Measurements from ENCODE around the gene ARHGEF10L.

Gene ARHGEF10L

DNA sequence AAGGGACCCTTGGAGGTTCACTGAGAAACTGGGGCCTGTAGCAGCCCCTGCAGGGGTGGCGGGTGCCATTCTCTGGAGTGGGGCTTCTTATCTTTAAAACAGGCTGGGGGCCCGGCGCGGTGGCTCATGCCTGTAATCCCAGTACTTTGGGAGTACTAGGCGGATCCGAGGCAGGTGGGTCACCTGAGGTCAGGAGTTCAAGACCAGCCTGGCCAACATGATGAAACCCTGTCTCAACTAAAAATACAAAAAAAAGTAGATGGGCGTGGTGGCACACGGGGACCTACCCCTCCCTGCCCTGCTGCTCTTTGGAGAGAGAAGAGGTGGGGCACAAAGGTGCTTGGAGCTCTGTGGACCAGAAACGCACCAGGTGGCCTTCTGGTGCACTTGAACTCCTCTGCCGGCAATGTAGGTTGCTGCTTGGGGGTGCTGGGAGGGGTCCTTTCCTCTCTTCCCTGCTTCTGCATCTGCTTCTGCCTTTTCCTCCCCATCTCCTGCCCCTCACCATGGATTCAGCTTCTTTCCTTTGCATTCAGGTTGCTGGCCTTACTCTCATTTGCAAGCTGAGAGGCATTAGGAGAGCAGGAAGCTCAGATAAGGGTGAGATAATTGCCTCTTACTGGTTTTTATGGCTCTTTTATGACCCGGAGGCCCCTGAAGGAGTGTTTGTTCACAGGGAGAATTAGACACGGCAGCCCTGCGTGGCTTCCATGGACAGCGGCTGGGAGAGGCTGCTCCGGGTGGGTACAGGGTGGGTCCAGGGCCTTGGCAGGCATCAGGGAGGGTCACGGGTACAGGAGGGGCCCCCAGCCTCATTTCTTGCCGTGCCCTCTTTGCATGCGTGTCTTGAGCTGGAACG is 57.4 kb downstream of the ARHGEF10L start (continued):
- TF ChIP-seq ZNF148 (tag by site-specific recombination; IDR thresholded peaks at IDR 0.05; ENCODE audit: borderline replicate concordance) = no peak
- TF ChIP-seq ZNF677 (tag by site-specific recombination; IDR thresholded peaks at IDR 0.05) = no peak
- no peak for TF ChIP-seq ZNF777 (tag by site-specific recombination; IDR thresholded peaks at IDR 0.05; ENCODE audit: borderline replicate concordance)
- TF ChIP-seq ZNF175 (tag by site-specific recombination; IDR thresholded peaks at IDR 0.05) = no peak
- TF ChIP-seq ZNF112 (tag by site-specific recombination; IDR thresholded peaks at IDR 0.05) = no peak
- no peak for TF ChIP-seq ZNF354C (tag by site-specific recombination; IDR thresholded peaks at IDR 0.05; ENCODE audit: borderline replicate concordance, low read depth)
- TF ChIP-seq ZNF791 (tag by site-specific recombination; IDR thresholded peaks at IDR 0.05) = no peak
- no peak for TF ChIP-seq YY2 (tag by site-specific recombination; IDR thresholded peaks at IDR 0.05)
- TF ChIP-seq ZNF426 (tag by site-specific recombination; IDR thresholded peaks at IDR 0.05) = no peak
- peak; percentile 51; the same call in 1 of the 2 replicates for TF ChIP-seq TCF7L2 (IDR thresholded peaks at IDR 0.05; ENCODE audit: borderline replicate concordance, low read depth, low read length)
- TF ChIP-seq, protein P1, sequence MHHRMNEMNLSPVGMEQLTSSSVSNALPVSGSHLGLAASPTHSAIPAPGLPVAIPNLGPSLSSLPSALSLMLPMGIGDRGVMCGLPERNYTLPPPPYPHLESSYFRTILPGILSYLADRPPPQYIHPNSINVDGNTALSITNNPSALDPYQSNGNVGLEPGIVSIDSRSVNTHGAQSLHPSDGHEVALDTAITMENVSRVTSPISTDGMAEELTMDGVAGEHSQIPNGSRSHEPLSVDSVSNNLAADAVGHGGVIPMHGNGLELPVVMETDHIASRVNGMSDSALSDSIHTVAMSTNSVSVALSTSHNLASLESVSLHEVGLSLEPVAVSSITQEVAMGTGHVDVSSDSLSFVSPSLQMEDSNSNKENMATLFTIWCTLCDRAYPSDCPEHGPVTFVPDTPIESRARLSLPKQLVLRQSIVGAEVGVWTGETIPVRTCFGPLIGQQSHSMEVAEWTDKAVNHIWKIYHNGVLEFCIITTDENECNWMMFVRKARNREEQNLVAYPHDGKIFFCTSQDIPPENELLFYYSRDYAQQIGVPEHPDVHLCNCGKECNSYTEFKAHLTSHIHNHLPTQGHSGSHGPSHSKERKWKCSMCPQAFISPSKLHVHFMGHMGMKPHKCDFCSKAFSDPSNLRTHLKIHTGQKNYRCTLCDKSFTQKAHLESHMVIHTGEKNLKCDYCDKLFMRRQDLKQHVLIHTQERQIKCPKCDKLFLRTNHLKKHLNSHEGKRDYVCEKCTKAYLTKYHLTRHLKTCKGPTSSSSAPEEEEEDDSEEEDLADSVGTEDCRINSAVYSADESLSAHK (tag by site-specific recombination; IDR thresholded peaks at IDR 0.05) = peak; percentile 85

GRCh38 chr1:17597651-17598050 is 58.2 kb downstream of the ARHGEF10L start:
- no peaks in the 10 kb centered on the region for H3K36me3 ChIP-seq (ENCODE audit: control insufficient read depth in 2 of 2, insufficient read depth in 1 of 2, low read length in 2 of 2)
- peak overlapping the region; percentile 80 for H3K27ac ChIP-seq (ENCODE audit: extremely low read depth, low read depth, low read length)
- no peak overlapping the region for H3K4me3 ChIP-seq (ENCODE audit: low read depth, low read length)
- H3K4me1 ChIP-seq (ENCODE audit: control insufficient read depth, insufficient read depth, low read length) = peaks cover 24% of the 10 kb centered on the region
- CTCF ChIA-PET = interaction anchor here (1.0 to 4.0 kb wide), 3 partner anchors 9 to 95 kb away, joined by 3 to 33 read pairs (median 12); no protein-coding TSS in a partner anchor
- POLR2A ChIA-PET = interaction anchor here (0.6 to 2.0 kb wide), 4 partner anchors 10 to 74 kb away, joined by 3 to 12 read pairs (median 6); no protein-coding TSS in a partner anchor
- TF ChIP-seq ZBTB7A (tag by site-specific recombination; IDR thresholded peaks at IDR 0.05; ENCODE audit: low read depth) (no peak), ZNF600 (tag by site-specific recombination; IDR thresholded peaks at IDR 0.05) (peak; percentile 33; the same call in 1 of the 2 replicates), SCRT2 (tag by site-specific recombination; IDR thresholded peaks at IDR 0.05) (peak; percentile 78), ZNF10 (tag by site-specific recombination; IDR thresholded peaks at IDR 0.05) (peak; percentile 91), KLF9 (tag by site-specific recombination; IDR thresholded peaks at IDR 0.05; ENCODE audit: low read depth) (no peak)
- no peaks in the 10 kb centered on the region for H3K9me3 ChIP-seq (ENCODE audit: control insufficient read depth, insufficient read depth, low read depth, low read length)

DNA sequence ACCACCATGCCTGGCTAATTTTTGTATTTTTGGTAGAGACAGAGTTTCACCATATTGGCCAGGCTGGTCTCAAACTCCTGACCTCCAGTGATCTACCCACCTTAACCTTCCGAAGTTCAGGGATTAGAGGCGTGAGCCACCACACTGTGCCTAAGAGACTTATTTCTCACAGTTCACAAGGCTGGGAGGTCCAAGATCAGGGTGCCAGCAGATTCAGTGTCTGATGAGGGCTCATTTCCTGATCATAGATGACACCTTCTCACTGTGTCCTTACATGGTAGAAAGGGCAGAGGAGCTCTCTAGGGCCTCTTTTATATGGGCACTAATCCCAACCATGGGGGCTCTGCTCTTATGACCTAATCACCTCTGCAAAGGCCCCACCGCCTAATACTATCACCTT is 58.8 kb downstream of the ARHGEF10L start:
- POLR2A ChIA-PET = no interaction called here
- Histone ChIP-seq H3K36me3 (ENCODE audit: control insufficient read depth in 2 of 2, insufficient read depth in 1 of 2, low read length in 2 of 2) (no peaks in the 10 kb centered on the region), H3K4me1 (ENCODE audit: control insufficient read depth, insufficient read depth, low read length) (peaks cover 24% of the 10 kb centered on the region), H3K9me3 (ENCODE audit: control insufficient read depth, insufficient read depth, low read depth, low read length) (no peaks in the 10 kb centered on the region), H3K4me3 (ENCODE audit: low read depth, low read length) (no peak overlapping the region), H3K27ac (ENCODE audit: extremely low read depth, low read depth, low read length) (no peak overlapping the region)
- CTCF ChIA-PET = interaction anchor here (1.0 to 4.0 kb wide), 3 partner anchors 8 to 96 kb away, joined by 3 to 33 read pairs (median 12); no protein-coding TSS in a partner anchor
- TF ChIP-seq ZNF19 (tag by site-specific recombination; IDR thresholded peaks at IDR 0.05; ENCODE audit: low read depth) (no peak), ZNF548 (tag by site-specific recombination; IDR thresholded peaks at IDR 0.05) (no peak), ZBTB17 (tag by site-specific recombination; IDR thresholded peaks at IDR 0.05) (no peak), ZBTB26 (tag by site-specific recombination; optimal IDR thresholded peaks at IDR 0.05) (no peak), HOXD13 (CRISPR knock-in tag; IDR thresholded peaks at IDR 0.05; ENCODE audit: borderline replicate concordance) (no peak), ZNF571 (tag by site-specific recombination; IDR thresholded peaks at IDR 0.05) (no peak)
- TF ChIP-seq, protein P2, sequence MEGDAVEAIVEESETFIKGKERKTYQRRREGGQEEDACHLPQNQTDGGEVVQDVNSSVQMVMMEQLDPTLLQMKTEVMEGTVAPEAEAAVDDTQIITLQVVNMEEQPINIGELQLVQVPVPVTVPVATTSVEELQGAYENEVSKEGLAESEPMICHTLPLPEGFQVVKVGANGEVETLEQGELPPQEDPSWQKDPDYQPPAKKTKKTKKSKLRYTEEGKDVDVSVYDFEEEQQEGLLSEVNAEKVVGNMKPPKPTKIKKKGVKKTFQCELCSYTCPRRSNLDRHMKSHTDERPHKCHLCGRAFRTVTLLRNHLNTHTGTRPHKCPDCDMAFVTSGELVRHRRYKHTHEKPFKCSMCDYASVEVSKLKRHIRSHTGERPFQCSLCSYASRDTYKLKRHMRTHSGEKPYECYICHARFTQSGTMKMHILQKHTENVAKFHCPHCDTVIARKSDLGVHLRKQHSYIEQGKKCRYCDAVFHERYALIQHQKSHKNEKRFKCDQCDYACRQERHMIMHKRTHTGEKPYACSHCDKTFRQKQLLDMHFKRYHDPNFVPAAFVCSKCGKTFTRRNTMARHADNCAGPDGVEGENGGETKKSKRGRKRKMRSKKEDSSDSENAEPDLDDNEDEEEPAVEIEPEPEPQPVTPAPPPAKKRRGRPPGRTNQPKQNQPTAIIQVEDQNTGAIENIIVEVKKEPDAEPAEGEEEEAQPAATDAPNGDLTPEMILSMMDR (tag by site-specific recombination; IDR thresholded peaks at IDR 0.05) = no peak
